Stimulated activated CD4-positive, alpha-beta T cell treated with anti-CD3 and anti-CD28 coated beads, Interleukin-12 subunit alpha, Interleukin-12 subunit beta, amount 100 ng/mL, for 4 hours (primary cell): ENCODE results near the gene SUB1.
A peak's percentile ranks its signal among the peaks of the same experiment; 100 is the strongest.
"Not testable (repeated sequence)": the region's sequence is repeated elsewhere in the genome, so short reads cannot be mapped to it uniquely, and the experiment has no call there.

Experiments used
- DNase-seq: peaks from one replicate; pipeline ENCODE4 v3.0.0-alpha.2; 2020

The SUB1 gene

DNA sequence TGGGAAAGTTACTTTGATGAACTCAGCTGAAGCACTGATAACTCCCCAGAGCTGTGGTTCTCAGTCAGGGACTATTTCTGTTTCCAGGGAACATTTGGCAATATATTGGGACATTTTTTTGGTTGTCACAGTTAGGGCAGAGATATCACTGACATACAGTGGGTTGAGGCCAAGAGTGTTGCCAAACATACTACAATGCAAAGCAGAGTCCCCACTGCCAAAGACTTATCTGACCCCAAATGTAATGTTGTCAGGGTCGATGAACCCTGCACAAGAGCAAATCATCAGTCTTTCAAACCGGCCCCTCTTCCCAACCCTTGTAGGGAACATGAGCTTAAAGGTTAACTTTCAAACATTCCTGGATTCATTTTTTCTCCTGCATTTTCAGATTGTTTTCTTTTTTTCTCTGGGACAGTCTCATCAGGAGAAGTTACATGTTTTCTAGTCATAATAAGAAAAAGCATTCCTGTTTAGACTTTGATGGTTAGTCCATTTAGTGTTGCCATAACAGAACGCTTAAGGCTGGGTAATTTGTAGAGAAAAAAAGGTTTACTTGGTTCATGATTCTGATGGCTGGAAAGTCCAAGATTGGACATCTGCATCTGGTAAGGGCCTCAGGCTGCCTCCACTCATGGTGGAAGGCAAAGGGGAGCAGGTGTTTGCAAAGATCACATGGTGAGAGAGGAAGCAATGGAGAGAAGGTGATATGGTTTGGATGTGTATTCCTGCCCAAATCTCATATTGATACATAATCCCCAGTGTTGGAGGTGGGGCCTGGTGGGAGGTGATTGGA is 18.8 kb upstream of the SUB1 start:
- no peak for DNase-seq

DNA sequence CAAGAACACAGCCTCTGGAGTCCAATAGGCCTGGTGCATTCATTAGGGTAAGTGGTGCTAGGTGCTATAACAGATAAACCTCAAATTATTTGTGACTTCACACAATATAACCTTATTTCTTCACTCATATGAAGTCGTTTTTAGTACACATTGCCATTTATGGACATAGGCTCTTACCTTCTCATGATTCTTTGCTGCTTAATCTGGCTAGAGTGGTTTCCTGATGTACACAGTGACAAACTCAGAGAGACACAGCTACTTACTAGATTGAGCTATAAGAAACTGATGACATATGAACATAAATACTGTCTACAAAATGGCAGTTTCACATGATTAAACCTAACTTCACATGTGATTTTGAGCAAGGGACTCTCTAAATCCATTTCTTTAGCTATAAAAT is 14.2 kb upstream of the SUB1 start:
- no peak for DNase-seq

- no peak for DNase-seq
Observed at GRCh38 chr5:32572778-32573480, 12.4 kb upstream of the SUB1 start.

- not testable (repeated sequence) for DNase-seq
Observed at GRCh38 chr5:32573481-32573854, 11.9 kb upstream of the SUB1 start.

DNA sequence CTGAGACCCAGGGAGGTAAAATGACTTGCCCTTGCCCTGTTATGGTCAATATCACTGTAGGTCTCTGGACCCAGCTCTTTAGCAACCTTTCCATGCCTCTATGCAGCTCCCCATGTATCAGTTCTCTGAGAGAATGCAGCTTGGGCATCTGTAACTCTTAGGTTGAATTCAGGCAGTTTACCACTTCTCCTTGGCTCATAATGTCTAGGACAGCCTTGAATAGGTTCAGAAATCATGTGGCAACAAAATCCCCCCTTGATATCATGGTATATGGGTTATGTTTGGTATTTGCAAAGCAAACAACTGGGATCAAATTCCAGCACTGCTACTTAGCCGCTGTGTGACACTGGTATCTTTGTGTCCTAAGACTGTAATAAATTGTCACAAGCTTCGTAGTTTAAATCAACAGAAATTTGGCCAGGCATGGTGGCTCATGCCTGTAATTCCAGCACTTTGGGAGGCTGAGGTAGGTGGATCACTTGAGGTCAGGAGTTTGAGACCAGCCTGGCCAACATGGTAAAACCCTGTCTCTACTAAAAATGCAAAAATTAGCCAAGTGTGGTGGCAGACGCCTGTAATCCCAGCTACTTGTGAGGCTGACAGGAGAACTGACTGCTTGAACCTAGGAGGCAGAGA is 10.7 kb upstream of the SUB1 start:
- no peak for DNase-seq

DNA sequence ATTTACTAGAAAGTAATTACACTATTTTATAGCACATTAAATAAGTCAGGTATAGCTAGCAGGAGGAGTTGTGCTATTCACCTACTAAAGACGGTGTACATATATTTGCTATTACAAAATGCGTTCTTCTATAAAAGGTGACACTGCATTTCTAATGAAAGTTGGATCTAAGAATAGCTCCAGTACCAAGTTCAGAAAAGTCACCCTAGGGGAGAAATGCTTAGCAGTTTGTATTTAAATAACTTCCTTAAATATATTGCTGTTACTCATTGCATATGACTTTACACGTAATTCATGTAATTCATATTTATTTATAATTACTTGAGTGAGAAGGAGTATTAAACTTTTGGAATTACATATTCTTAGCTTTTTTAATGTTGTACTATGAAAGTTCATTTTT is 7.0 kb upstream of the SUB1 start:
- no peak for DNase-seq

DNA sequence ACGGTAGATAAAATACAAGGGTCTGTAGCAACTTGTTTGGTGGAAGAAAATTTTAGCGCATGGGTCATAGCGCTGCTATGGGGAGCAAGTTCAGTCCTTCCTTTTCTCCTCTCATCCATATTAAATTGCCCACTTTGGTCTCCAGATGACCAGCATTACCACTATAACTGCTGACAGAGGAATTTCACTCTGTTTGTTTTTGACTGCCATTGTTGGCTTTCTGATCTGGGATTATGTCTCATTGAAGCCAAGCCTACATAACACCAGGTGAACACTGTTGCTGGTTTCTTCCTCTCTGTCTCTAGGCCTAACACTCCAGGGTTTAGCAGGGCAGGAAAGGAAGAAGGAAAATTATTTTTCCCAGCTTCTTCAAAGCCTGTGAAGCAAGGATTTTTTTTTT is 6.6 kb upstream of the SUB1 start:
- no peak for DNase-seq

GRCh38 chr5:32581010-32581785 is 4.2 kb upstream of the SUB1 start:
- no peak for DNase-seq

DNA sequence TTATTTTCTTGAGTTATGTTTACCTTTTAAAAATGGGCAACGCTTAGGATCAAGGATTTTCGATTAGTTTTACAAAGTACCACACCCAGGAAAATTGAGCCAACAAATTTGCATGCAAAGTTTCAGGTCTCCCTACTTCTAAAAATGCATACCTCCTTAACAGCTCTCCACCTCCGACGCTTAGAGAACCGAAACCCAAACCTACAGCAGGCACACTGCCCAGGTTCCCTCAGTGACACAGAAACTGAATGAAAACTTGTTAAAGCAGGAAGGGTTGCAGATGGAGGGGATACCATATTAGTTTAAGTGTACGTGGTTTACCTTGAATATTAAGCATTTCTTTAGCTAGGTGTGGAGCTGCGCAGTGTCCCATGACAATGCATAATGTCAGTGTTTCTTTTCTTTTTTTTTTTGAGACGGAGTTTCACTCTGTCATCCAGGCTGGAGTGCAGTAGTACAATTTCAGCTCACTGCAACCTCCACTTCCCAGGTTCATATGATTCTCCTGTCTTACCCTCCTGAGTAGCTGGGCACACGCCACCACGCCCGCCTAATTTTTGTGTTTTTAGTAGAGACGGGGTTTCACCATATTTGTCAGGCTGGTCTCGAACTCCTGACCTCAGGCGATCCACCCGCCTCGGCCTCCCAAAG is 1.6 kb upstream of the SUB1 start:
- peak; percentile 10 for DNase-seq

DNA sequence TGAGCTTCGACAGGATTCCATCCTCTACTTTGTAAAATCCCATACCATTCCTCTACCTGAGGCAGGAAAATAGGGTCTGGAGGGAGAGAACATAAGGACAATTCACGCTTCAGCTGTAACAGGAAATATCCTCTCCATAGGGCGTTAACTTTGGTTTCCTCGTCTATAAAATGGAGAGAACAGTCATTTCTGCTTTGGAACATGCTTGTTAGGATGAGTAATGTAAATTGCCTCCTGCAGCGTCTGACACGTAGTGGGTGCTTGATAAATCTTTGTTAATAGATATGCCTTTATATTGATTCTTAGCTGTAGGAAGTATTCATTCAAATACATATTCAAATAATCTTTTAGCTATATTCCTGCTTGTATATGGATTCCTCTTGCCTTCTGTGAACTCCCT is 711 bp upstream of the SUB1 start:
- no peak for DNase-seq

GRCh38 chr5:32585122-32585445 is 273 bp upstream of the SUB1 start:
- DNase-seq: no peak

DNA sequence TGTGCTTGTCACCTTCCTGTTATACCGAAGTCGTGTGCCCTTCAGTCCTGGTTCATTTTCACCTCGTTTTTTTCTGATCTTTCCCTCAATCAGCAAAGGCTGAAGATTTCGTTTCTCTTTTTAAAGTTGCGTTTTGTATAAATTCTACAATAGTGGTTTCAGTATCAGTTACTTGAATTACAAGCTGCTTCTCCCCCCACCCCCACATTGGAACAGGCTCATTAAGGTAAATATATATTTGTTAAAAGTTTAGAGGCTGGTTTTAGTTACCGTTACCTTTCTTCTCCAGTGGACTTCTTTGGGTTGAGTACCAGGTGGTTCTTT is 881 bp downstream of the SUB1 start:
- DNase-seq: no peak

DNA sequence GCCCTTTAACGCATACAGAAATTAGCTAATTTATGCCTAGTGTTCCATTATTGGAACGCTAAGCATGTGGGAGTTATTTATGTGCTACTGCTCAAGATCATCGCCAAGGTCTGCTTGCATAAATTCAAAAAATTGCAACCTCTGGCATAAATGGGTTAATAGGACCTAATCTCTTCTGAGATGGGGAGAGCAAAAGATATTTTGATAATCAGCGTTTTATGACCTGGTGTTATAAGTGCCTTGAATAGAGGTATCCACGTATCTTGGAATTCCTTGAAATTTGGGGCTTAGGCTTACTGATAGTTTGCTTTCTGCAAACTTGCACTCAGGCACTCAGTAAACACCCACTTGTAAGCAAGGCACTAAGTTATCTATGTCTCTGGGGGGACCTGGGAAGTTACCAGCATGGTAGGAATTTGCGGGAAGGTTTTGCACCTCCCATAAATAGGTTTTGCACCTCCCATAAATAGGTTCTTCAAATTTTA is 1.8 kb downstream of the SUB1 start:
- DNase-seq: no peak

DNA sequence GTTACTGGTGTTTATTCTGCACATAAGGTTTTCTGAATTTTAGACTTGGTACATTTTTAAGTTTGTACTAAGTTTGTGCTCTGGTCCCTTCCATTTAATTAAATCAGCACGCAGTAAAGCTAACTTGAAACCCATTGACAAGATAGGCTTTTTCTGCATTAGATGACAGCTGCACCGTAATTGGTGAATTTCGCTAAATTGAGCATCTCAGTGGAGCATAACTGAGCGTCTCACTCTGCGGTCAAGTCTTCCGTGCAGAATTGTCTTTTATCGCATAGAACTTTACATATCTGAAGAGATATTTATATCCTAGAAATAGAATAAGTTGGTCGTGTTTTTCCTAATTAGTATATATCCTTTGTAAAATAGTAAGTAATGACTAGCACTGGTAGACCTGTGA is 4.1 kb downstream of the SUB1 start:
- no peak for DNase-seq

DNA sequence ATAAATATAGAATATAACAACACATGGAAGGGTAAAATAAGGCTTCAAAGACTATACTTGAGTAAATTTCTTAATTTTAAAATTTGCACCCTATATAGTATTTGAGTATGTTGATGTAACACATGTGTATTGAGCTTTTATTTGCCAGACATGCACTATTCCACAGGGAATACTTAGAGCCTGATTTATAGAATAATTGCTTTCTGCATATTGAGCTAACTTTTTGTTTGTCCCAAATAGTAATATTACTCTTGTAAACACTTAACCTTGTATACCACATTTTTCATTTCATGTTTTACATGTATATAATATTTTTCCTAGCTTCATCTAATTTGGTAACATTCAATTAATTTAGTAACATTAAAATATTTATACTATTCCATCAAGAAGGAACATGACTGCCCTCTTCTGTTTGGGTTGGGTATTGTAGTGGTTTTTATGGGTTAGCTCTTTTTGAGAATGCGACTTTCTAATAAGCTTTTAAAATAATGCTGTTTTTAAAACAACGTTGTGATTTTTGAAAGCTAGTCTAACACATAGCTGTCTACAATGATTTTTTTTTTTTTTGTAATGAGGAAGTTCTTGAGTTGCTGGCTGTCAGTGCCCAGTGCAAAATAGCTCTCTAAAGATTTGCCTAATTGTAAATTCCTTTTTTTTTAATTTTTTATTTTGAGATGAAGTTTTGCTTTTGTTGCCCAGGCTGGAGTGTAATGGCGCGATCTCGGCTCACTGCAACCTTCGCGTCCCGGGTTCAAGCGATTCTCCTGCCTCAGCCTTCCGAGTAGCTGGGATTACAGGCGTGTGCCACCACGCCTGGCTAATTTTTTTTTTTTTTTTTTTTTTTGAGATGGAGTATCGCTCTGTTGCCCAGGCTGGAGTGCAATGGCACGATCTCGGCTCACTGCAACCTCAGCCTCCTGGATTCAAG is 4.8 kb downstream of the SUB1 start:
- DNase-seq: no peak

- DNase-seq: no peak
Observed at GRCh38 chr5:32595118-32595517, 9.8 kb downstream of the SUB1 start.

GRCh38 chr5:32597041-32597629 is 11.8 kb downstream of the SUB1 start:
- no peak for DNase-seq

DNA sequence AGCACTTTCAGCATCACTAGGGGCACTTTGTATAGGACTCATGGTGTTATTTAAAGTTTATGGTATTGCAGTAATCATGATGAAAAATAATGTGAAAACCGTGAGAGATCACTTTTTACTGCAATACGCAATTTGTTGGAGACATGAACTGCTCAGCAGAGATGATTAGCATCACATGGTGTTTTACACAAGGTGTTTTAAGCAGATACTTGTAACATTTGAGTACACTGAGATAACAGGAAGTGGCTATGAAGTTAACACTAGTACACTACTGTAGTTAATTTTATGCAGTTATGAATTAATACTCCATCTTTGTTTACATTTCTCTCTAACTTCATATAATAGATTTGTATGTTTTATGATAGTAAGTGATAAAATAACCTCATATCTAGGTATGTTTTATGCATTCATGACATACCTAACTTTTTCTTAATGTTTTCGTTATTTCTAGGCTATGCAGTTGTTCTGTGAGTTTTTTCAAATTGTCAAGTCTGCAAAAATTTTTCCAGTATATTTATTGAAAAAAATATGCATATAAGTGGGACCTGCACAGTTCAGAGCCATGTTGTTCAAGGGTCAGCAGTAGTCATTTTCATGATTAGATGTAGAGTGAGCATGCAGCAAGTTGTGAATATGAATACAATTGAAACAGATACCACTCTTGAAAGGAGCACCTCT is 13.0 kb downstream of the SUB1 start:
- DNase-seq: no peak

- DNase-seq: no peak
Observed at GRCh38 chr5:32598997-32599549, 13.7 kb downstream of the SUB1 start.

DNA sequence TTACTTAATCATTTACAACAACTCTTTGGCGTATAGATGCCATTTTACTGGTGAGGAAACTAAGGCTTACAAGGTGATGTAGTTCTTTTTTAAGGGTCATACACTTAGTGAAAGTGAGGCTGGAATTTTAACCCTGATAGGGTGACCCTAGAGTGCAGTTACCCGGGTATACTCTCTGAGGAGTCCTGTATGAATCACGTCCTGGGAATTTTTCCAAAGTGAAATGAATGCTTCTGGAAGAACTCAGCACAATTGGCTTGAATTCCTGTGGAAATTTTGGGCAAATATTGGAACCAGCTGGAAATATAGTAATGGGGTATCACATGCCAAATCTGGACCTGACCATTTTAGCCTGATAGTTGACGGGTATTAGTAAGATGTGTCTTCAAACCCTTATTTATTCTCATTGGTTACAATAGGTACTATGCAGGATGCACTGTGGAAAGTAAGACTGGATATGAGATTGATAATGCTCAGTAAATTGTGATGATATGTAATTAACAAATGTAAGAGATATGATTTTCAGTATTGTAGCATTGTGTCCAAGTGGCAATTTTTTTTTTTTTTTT is 14.8 kb downstream of the SUB1 start:
- DNase-seq: no peak
